Measurements from ENCODE around the gene RASSF6.

RASSF6 gene

GRCh38 chr4:73585345-73585744, 34.9 kb downstream of the RASSF6 start:
- TF ChIP-seq, protein P1, sequence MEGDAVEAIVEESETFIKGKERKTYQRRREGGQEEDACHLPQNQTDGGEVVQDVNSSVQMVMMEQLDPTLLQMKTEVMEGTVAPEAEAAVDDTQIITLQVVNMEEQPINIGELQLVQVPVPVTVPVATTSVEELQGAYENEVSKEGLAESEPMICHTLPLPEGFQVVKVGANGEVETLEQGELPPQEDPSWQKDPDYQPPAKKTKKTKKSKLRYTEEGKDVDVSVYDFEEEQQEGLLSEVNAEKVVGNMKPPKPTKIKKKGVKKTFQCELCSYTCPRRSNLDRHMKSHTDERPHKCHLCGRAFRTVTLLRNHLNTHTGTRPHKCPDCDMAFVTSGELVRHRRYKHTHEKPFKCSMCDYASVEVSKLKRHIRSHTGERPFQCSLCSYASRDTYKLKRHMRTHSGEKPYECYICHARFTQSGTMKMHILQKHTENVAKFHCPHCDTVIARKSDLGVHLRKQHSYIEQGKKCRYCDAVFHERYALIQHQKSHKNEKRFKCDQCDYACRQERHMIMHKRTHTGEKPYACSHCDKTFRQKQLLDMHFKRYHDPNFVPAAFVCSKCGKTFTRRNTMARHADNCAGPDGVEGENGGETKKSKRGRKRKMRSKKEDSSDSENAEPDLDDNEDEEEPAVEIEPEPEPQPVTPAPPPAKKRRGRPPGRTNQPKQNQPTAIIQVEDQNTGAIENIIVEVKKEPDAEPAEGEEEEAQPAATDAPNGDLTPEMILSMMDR (IDR thresholded peaks at IDR 0.05; ENCODE audit: low read depth, low read length) = no peak
- TF ChIP-seq POLR2A (IDR thresholded peaks at IDR 0.05; ENCODE audit: extremely low read depth, insufficient read length) = no peak
- TF ChIP-seq, protein P2, sequence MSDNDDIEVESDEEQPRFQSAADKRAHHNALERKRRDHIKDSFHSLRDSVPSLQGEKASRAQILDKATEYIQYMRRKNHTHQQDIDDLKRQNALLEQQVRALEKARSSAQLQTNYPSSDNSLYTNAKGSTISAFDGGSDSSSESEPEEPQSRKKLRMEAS (IDR thresholded peaks at IDR 0.05; ENCODE audit: low read depth, low read length) = no peak
- no peak for TF ChIP-seq MYC (IDR thresholded peaks at IDR 0.05; ENCODE audit: low read depth, low read length)

GRCh38 chr4:73583666-73584065, 36.6 kb downstream of the RASSF6 start:
- H3K4me3 ChIP-seq (ENCODE audit: low read depth, low read length) = no peak overlapping the region
- TF ChIP-seq, protein P1 (IDR thresholded peaks at IDR 0.05; ENCODE audit: low read depth, low read length) = no peak
- TF ChIP-seq, protein P2 (IDR thresholded peaks at IDR 0.05; ENCODE audit: low read depth, low read length) = no peak
- no peak for DNase-seq (ENCODE audit: low read depth)

More at GRCh38 chr4:73585345-73585744, 34.9 kb downstream of the RASSF6 start:
- DNase-seq (ENCODE audit: low read depth) = no peak
- H3K4me3 ChIP-seq (ENCODE audit: low read depth, low read length) = no peak overlapping the region

DNA sequence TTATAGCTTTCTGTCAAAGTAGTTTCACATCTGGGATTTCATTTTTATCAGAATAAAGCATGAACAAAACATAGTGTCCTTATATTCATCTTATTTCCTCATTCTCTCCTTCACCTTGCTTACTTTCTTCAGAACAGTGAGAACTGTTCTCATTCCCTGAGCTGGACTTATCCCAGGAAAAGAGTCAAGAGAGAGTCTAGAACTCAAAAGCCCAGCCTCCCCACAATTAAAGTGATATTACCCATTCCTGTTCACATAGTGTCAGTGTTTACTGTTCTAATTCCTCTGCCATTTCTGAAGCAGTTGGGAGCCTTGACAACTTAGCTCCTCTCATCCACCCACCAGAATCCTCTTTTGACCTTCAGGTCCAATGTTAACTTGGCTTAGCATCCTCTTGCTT, 42.9 kb downstream of the RASSF6 start:
- DNase-seq (ENCODE audit: low read depth) = no peak
- no peak overlapping the region for H3K4me3 ChIP-seq (ENCODE audit: low read depth, low read length)
- TF ChIP-seq POLR2A (IDR thresholded peaks at IDR 0.05; ENCODE audit: extremely low read depth, insufficient read length) (no peak), MYC (IDR thresholded peaks at IDR 0.05; ENCODE audit: low read depth, low read length) (no peak)
- TF ChIP-seq, protein P2 (IDR thresholded peaks at IDR 0.05; ENCODE audit: low read depth, low read length) = no peak
- TF ChIP-seq, protein P1 (IDR thresholded peaks at IDR 0.05; ENCODE audit: low read depth, low read length) = no peak

DNA sequence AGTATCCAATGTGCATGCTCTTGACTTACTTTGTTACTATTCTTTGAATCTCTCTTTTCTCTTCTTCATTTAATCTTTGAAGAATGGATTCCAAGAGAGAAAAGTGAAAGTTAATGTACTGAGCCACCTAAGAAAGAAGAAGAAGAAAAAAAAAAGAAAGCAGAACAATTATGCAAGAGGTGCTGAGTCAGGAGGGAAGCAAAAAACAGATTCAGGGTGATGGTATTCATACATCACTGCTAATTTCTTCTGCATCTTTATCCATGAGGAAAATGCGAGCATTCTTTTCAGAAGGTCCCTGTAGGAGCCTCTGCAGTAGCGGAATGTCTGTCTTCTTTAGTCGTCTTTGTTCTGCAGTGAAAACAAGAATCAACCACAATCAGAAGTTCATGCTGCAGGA, 43.9 kb downstream of the RASSF6 start:
- TF ChIP-seq, protein P1 (IDR thresholded peaks at IDR 0.05; ENCODE audit: low read depth, low read length) = no peak
- TF ChIP-seq, protein P2 (IDR thresholded peaks at IDR 0.05; ENCODE audit: low read depth, low read length) = no peak
- TF ChIP-seq MYC (IDR thresholded peaks at IDR 0.05; ENCODE audit: low read depth, low read length) (no peak), POLR2A (IDR thresholded peaks at IDR 0.05; ENCODE audit: extremely low read depth, insufficient read length) (no peak)
- H3K4me3 ChIP-seq (ENCODE audit: low read depth, low read length) = no peak overlapping the region
- no peak for DNase-seq (ENCODE audit: low read depth)

- H3K4me3 ChIP-seq (ENCODE audit: low read depth, low read length) = no peak overlapping the region
- TF ChIP-seq POLR2A (IDR thresholded peaks at IDR 0.05; ENCODE audit: extremely low read depth, insufficient read length) = no peak
- TF ChIP-seq, protein P2 (IDR thresholded peaks at IDR 0.05; ENCODE audit: low read depth, low read length) = no peak
- TF ChIP-seq, protein P1 (IDR thresholded peaks at IDR 0.05; ENCODE audit: low read depth, low read length) = no peak
- no peak for TF ChIP-seq MYC (IDR thresholded peaks at IDR 0.05; ENCODE audit: low read depth, low read length)
These were observed 44.6 kb downstream of the RASSF6 start for GRCh38 chr4:73575660-73576059.

More at GRCh38 chr4:73575660-73576059, 44.6 kb downstream of the RASSF6 start:
- DNase-seq (ENCODE audit: low read depth) = no peak
